ENCODE results near the gene TFCP2L1.

DNA sequence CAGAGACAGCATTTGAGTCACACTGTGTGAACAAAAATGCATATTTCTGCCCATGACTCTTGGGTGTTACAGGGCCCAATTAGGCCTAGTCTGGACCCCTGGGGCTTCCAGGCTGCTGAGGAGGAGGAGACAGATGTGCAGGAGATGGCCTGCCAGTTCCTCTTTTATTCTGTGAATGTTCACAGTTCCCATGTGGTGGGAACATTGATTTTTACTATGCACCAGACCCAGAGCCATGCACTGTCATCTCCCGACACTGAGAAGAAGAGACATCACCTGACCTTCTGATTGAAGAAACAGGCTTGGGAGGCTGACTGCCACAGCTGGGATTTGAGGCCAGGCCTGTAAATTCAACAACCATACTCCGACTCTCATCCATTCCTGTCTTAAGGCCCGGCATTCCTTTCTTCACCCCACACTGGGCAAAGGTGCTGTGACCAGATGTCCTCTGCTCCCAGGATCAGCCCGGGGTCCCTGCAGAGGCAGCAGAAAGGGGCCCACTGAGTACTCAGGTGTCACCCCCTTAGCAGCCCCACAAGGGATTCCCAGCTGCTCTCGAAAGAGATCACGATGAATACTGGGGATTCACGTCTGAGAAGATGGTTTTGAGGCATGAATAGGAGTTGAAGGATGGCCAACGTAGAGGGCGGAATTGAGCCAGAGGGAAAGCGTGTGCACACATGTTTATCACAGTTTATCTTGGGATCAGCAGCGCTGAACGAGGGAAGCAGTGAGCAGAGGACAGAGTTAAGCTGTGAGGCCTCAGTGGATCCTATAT is 3.6 kb upstream of the TFCP2L1 start:
- TF ChIP-seq POLR2AphosphoS5 (IDR thresholded peaks at IDR 0.05; ENCODE audit: low read depth, low read length) (no peak), POLR2A (IDR thresholded peaks at IDR 0.05; ENCODE audit: low read depth, low read length) (no peak), TAF1 (IDR thresholded peaks at IDR 0.05; ENCODE audit: borderline replicate concordance, low read depth, low read length) (no peak)
